HFFc6 (cell line): ENCODE results near the gene GTPBP1. TPM values are rescaled to one million over a fixed set of nuclear protein-coding genes. Genes with fewer than 3 reads are reported as not detected.
A peak's percentile ranks its signal among the peaks of the same experiment; 100 is the strongest.

Experiments
- DNase-seq: peaks from one replicate; pipeline ENCODE4 v3.0.0-alpha.2; 2018
- H3K27ac Mint-ChIP-seq: 2 replicates; pipeline ENCODE4 v1.8.0; 2020; ENCODE audit warnings: mild to moderate bottlenecking, mixed read lengths
- H3K27me3 Mint-ChIP-seq: 2 replicates; pipeline ENCODE4 v1.8.0; 2021; ENCODE audit warnings: mild to moderate bottlenecking, moderate library complexity, mixed read lengths; ENCODE audit not compliant: insufficient read depth
- H3K36me3 Mint-ChIP-seq: 2 replicates; pipeline ENCODE4 v1.8.0; 2021; ENCODE audit warnings: low read depth, mixed read lengths
- H3K4me1 Mint-ChIP-seq: 2 replicates; pipeline ENCODE4 v1.8.0; 2020; ENCODE audit warnings: low read depth, mixed read lengths
- H3K4me3 Mint-ChIP-seq: 2 replicates; pipeline ENCODE4 v1.8.0; 2020; ENCODE audit warnings: mild to moderate bottlenecking, moderate library complexity, mixed read lengths
- H3K9me3 Mint-ChIP-seq: 2 replicates; pipeline ENCODE4 v1.8.0; 2020; ENCODE audit warnings: mild to moderate bottlenecking, mixed read lengths
- total RNA-seq, 6 experiments: library from RNA; stranded (reverse); fragmentation: NEBNext Ultra II Directional; extraction: Animal tissue kit (Norgen Biotek cat#: 25700); gene quantifications; 2 replicates in 1 of 6; 3 replicates in 5 of 6; pipeline ENCODE4 v1.2.3, GENCODE V29; 2021
- TF ChIP-seq, protein P1 (sequence below): fragments of 200-600 bp; sonication (generic); IDR thresholded peaks from 2 replicates; pipeline ENCODE4 v1.5.0; 2021; ENCODE audit warnings: antibody characterized with exemption, mild to moderate bottlenecking

GTPBP1 gene
- total RNA-seq, 6 experiments from 2014 or later: 32.1 to 40.8 (median 38.4) TPM

DNA sequence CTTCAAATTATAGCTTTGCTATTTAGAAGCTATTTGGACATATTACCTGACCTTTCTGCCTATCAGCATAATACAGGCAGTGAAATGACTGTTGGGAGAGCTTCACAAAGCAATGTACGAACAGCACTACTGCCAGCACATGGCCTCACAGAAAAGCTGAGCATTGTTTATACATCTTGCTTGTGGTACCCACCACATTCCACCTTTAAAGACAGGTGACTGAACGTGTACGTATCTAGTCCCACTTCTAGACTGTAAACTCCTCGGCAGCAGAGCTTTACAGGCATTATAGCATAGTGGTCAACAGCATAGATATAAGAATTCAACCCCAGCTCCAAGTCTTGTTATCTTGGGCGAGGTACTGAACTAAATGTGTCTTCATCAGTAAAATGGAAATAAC is 6.6 kb upstream of the GTPBP1 start:
- peak overlapping the region; percentile 94 for H3K27ac Mint-ChIP-seq
- H3K36me3 Mint-ChIP-seq: peaks cover 40% of the 10 kb centered on the region

DNA sequence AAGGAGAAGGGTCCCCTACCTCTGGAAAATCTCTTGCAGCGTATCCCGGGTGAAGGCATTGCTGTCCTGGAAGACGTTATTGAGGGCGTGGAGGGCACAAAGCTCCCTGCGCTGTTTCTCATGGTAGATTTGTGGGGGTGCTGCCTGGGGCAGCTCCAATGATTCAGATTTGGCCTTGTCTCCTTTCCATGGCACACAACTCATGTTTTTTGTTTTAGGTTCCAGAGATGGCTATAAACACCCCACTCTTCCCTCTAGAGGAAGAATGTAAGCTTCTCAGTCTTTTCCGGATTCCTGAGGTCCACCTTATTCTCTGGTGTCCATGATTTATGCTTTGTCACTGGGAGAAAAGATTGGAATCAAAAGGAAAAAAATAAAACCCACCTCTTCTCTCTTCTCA is 6.0 kb upstream of the GTPBP1 start:
- H3K4me1 Mint-ChIP-seq: peaks cover 54% of the 10 kb centered on the region
- TF ChIP-seq, protein P1, sequence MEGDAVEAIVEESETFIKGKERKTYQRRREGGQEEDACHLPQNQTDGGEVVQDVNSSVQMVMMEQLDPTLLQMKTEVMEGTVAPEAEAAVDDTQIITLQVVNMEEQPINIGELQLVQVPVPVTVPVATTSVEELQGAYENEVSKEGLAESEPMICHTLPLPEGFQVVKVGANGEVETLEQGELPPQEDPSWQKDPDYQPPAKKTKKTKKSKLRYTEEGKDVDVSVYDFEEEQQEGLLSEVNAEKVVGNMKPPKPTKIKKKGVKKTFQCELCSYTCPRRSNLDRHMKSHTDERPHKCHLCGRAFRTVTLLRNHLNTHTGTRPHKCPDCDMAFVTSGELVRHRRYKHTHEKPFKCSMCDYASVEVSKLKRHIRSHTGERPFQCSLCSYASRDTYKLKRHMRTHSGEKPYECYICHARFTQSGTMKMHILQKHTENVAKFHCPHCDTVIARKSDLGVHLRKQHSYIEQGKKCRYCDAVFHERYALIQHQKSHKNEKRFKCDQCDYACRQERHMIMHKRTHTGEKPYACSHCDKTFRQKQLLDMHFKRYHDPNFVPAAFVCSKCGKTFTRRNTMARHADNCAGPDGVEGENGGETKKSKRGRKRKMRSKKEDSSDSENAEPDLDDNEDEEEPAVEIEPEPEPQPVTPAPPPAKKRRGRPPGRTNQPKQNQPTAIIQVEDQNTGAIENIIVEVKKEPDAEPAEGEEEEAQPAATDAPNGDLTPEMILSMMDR: no peak
- peak overlapping the region; percentile 95 for H3K4me3 Mint-ChIP-seq
- peak; percentile 45 for DNase-seq
- H3K36me3 Mint-ChIP-seq: peaks cover 34% of the 10 kb centered on the region
- no peaks in the 10 kb centered on the region for H3K9me3 Mint-ChIP-seq
- peaks cover 6% of the 10 kb centered on the region for H3K27me3 Mint-ChIP-seq
- peak overlapping the region; percentile 94 for H3K27ac Mint-ChIP-seq

More for the DNA sequence above, 6.6 kb upstream of the GTPBP1 start:
- DNase-seq: no peak
- Mint-ChIP-seq H3K4me3 (peak overlapping the region; percentile 95), H3K27me3 (peaks cover 6% of the 10 kb centered on the region), H3K4me1 (peaks cover 56% of the 10 kb centered on the region), H3K9me3 (no peaks in the 10 kb centered on the region)
- TF ChIP-seq, protein P1: no peak

DNA sequence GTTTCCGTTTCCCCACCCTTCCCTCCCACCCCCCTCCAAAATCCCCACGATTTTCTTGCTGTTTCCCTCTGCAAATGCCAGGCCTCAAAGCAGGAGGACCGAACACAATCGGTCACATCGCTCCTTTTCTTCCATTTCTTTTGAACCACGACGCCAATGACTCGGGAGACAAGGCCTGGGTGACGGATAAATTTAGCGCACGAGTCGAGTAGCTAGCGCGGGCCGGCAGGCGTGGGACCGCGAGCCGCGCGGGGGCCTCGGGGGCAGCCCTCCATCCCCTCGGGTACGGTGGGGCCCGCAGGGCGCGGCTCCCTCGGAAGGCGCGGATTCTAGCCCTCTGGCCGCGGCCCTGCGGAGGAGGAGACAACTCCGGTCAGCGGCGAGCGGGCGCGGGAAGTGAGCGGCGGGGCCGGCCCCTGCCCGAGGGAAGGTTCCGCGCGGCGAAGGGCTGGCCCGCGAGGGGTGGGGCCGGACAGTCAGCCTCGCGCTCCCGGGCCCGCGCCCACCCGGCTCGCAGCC is 5.4 kb upstream of the GTPBP1 start:
- Mint-ChIP-seq H3K4me3 (peak overlapping the region; percentile 95), H3K9me3 (no peaks in the 10 kb centered on the region), H3K4me1 (peaks cover 54% of the 10 kb centered on the region), H3K36me3 (peaks cover 28% of the 10 kb centered on the region), H3K27ac (peak overlapping the region; percentile 94), H3K27me3 (peaks cover 6% of the 10 kb centered on the region)
- peak; percentile 21 for DNase-seq
- TF ChIP-seq, protein P1: no peak

DNA sequence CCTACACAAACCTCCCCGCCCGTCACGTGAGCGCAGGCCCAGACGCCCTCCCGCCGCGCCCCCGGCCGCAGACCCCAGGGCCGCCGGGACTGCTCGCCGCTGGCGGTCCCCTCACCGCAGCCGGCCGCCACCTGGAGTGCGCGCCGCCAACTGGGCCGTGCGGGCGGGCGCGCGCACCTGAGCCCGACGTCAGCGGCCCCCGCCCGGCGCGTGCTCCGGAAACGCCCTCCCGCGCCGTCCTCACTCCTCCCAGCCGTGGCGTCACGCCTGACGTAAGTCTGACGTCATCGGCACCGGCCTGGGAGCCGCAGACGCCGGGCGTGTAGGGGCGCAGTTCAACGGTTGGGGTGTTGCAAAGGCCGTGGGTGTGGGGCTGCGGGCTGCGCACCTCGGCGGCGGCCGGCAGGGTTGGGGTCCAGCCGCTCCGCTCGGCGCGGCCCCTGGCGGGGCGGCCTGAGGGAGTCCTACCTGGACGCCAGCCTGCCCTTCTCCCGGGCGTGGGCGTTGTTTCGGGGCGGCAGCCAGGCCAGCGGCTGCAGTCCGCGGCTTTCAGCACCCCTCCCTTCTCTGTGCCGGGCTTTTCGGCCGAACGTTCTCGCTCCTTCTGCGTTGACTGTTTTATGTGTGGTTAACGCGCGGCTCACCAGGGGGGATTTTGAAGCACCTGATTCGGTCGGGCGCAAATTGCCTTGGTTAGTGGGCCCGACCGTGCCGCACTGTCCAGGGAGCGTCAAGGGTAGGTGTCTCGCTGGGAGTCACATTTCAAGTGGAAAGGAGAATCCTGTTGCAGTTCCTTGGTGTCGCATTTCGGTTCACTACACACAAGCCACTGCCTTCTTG is 4.7 kb upstream of the GTPBP1 start, which contains the start of gene JOSD1:
Gene JOSD1, minus strand, starts transcription at position 155 of the 840 bp plus-strand sequence. CDS start 956 bp downstream, outside the sequence.
- H3K27ac Mint-ChIP-seq: peak within 1 kb of the TSS; percentile 96
- H3K4me3 Mint-ChIP-seq: peak within 1 kb of the TSS; percentile 95
- peak; percentile 90 for DNase-seq
- peaks cover 6% of the 10 kb centered on the region for H3K27me3 Mint-ChIP-seq
- peaks cover 53% of the 10 kb centered on the region for H3K4me1 Mint-ChIP-seq
- H3K9me3 Mint-ChIP-seq: no peaks in the 10 kb centered on the region
- TF ChIP-seq, protein P1: peak; percentile 11; the same call in 1 of the 2 replicates
- H3K36me3 Mint-ChIP-seq: peaks cover 28% of the 10 kb centered on the region

DNA sequence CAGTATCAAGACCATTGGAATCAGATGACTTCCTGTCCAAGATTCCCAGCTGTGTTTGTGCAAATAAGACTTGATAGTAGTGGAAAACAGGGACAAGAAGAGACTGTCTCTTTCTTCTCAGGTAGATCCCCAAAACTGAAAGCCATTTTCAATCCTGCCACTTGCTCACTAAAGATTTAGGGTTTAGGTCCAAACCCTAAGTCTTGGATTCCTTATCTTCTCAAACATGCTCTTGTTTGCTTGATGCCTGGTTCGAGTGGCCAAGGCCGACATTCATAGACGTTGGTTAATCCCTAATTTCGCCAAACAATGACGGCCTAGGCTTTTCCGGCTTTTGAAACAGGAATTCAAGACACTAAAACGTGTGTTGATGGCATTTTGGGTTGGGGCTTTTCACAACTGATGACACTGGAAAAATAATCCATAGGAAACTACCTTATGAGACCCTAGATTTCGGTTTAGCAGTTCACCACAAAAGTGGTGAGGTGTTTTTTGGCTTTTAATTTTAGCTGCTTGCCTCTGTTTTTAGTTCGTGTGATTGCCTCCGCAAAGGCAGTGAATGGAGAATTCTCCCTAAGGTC is 1.0 kb upstream of the GTPBP1 start:
- peak overlapping the region; percentile 92 for H3K4me3 Mint-ChIP-seq
- H3K27ac Mint-ChIP-seq: peak overlapping the region; percentile 90
- H3K4me1 Mint-ChIP-seq: peaks cover 45% of the 10 kb centered on the region
- no peak for DNase-seq
- TF ChIP-seq, protein P1: no peak
- peaks cover 6% of the 10 kb centered on the region for H3K27me3 Mint-ChIP-seq
- H3K9me3 Mint-ChIP-seq: no peaks in the 10 kb centered on the region
- peaks cover 9% of the 10 kb centered on the region for H3K36me3 Mint-ChIP-seq
